Sigmoid colon (tissue), 7 donors: ENCODE data around the gene MTERF2. TPM values are rescaled to one million over a fixed set of nuclear protein-coding genes. Genes with fewer than 3 reads are reported as not detected.
A peak's percentile ranks its signal among the peaks of the same experiment; 100 is the strongest.

Experiments
- DNase-seq: peaks from one replicate; pipeline ENCODE4 v3.0.0-alpha.2; 2019
- H3K27ac ChIP-seq, 4 donors: fragments of 200-600 bp; sonication (generic); one replicate each; pipeline ENCODE4 v1.5.1; 2016 to 2019; ENCODE audit warnings: mild to moderate bottlenecking in 1 of 4
- H3K27me3 ChIP-seq, 3 donors: fragments of 200-600 bp; sonication (generic); one replicate each; pipeline ENCODE4 v1.5.1; 2019; ENCODE audit warnings: mild to moderate bottlenecking in 1 of 3
- H3K36me3 ChIP-seq, 4 donors: fragments of 200-600 bp; sonication (generic); one replicate each; pipeline ENCODE4 v1.5.1; 2016 to 2019
- H3K4me1 ChIP-seq, 4 donors: fragments of 200-600 bp; sonication (generic); one replicate each; pipeline ENCODE4 v1.5.1; 2017 to 2019
- H3K4me3 ChIP-seq, 4 donors: fragments of 200-600 bp; sonication (generic); one replicate each; pipeline ENCODE4 v1.5.1; 2017 to 2019; ENCODE audit warnings: mild to moderate bottlenecking in 2 of 4, moderate library complexity in 1 of 4
- H3K9me3 ChIP-seq, 4 donors: fragments of 200-600 bp in 3 of 4; sonication (generic) in 3 of 4; one replicate each; pipeline versions ENCODE4 v1.5.1 to v1.6.1; 2013 to 2019
- EP300 ChIP-seq, 4 donors: sonication (generic); formaldehyde crosslinking; IDR thresholded peaks; one replicate each; pipeline ENCODE4 v1.6.1; 2017; ENCODE audit warnings: antibody characterized with exemption in 4 of 4
- POLR2A ChIP-seq, 2 donors: fragments of 450-650 bp; IDR thresholded peaks; one replicate each; pipeline ENCODE4 v1.6.1; 2016; ENCODE audit warnings: antibody characterized with exemption in 2 of 2, mild to moderate bottlenecking in 2 of 2, moderate library complexity in 2 of 2
- POLR2AphosphoS5 ChIP-seq, 4 donors: sonication (generic); formaldehyde crosslinking; IDR thresholded peaks; one replicate each; pipeline ENCODE4 v1.6.1; 2017; ENCODE audit warnings: antibody characterized with exemption in 4 of 4
- WGBS, 2 donors: extraction: QIAGEN DNeasy Blood & Tissue Kit; methylation state at CpG; one replicate each; pipeline ENCODE4 v1.1.7; 2013; 5-methylcytosine and 5-hydroxymethylcytosine counted together
- intact Hi-C: fragments of 100-400 bp; cut with DNase I; formaldehyde crosslinking; loops from one replicate; pipeline ENCODE4 v1.15.1; 2023
- polyA plus RNA-seq, 3 donors: library from polyadenylated mRNA; stranded (reverse); fragments of 200-250 nt; gene quantifications; one replicate each; pipeline ENCODE4 v1.2.3, GENCODE V29; 2013
- total RNA-seq, 4 donors: library from RNA; depleted of rRNA; stranded (reverse); fragments of >200 nt; gene quantifications; one replicate each; pipeline ENCODE4 v1.1.0, GENCODE V29; 2016
- TF ChIP-seq, protein P1 (sequence below), 4 experiments: fragments of 450-650 bp in 3 of 4; fragments of 200-600 bp in 1 of 4; IDR thresholded peaks; one replicate each; pipeline ENCODE4 v1.5.1; 2016 to 2019; ENCODE audit warnings: antibody characterized with exemption in 4 of 4, mild to moderate bottlenecking in 3 of 4, moderate library complexity in 2 of 4
- donor health status: healthy with polysubstance abuse.
- donor health status: Bipolar disorder and iron deficiency.
- donor health status: healthy.

The MTERF2 gene
- total and polyA plus RNA-seq, 7 donors = 6.6 to 31.1 (median 15.8) TPM

GRCh38 chr12:106978035-106978800 lies 8.7 kb downstream of the MTERF2 start:
- H3K36me3 ChIP-seq = peaks cover 0 to 8% (median 0%) of the 10 kb centered on the region in 4 donors
- H3K4me1 ChIP-seq = peaks cover 0 to 60% (median 52%) of the 10 kb centered on the region in 4 donors
- H3K9me3 ChIP-seq = no peaks in the 10 kb centered on the region
- TF ChIP-seq POLR2AphosphoS5 (IDR thresholded peaks at IDR 0.05) (peak in 1 of 4 donors; percentile 16), EP300 (IDR thresholded peaks at IDR 0.05) (no peak), POLR2A (IDR thresholded peaks at IDR 0.05) (no peak)
- 14 to 56% methylated on average over 9 of the region's 9 CpGs for WGBS, 2 donors
- peak overlapping the region; percentile 51 to 70 (median 59) for H3K27ac ChIP-seq
- peak; percentile 83 for DNase-seq
- H3K27me3 ChIP-seq = no peaks in the 10 kb centered on the region
- intact Hi-C loops = no loop called here
- H3K4me3 ChIP-seq = no peak overlapping the region

DNA sequence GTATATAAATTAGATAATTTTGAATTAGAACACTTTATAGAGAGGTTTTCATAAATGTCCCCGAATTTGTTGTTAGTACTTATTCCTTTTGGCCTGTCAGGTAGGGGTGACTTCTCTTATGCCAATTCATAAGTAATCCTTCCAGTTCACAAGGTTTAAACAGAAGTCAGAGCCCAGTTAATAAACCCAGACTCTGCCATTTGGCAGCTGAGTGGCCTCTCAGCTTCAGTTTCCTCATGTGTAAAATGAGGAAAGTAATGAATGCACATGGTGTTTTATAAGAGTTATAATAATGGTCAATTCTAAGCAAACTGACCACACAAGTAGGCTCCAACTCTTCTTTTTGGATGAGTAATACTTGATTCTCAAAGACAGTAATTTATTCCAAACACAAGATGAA lies 10.3 kb downstream of the MTERF2 start:
- TF ChIP-seq, protein P1, sequence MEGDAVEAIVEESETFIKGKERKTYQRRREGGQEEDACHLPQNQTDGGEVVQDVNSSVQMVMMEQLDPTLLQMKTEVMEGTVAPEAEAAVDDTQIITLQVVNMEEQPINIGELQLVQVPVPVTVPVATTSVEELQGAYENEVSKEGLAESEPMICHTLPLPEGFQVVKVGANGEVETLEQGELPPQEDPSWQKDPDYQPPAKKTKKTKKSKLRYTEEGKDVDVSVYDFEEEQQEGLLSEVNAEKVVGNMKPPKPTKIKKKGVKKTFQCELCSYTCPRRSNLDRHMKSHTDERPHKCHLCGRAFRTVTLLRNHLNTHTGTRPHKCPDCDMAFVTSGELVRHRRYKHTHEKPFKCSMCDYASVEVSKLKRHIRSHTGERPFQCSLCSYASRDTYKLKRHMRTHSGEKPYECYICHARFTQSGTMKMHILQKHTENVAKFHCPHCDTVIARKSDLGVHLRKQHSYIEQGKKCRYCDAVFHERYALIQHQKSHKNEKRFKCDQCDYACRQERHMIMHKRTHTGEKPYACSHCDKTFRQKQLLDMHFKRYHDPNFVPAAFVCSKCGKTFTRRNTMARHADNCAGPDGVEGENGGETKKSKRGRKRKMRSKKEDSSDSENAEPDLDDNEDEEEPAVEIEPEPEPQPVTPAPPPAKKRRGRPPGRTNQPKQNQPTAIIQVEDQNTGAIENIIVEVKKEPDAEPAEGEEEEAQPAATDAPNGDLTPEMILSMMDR (IDR thresholded peaks at IDR 0.05) = no peak
- no peaks in the 10 kb centered on the region for H3K9me3 ChIP-seq

GRCh38 chr12:106975993-106976658 lies 10.8 kb downstream of the MTERF2 start:
- Histone ChIP-seq H3K4me1 (peaks cover 0 to 69% (median 54%) of the 10 kb centered on the region in 4 donors), H3K4me3 (no peak overlapping the region), H3K27me3 (no peaks in the 10 kb centered on the region), H3K9me3 (no peaks in the 10 kb centered on the region), H3K27ac (peak overlapping the region in 3 of 4 donors; percentile 15 to 70 (median 31)), H3K36me3 (peaks cover 0 to 11% (median 3%) of the 10 kb centered on the region in 4 donors)
- intact Hi-C loops = no loop called here
- 73 to 88% methylated on average over 3 of the region's 3 CpGs for WGBS, 2 donors
- DNase-seq = no peak
- TF ChIP-seq, protein P1 (IDR thresholded peaks at IDR 0.05) = no peak
- no peak for TF ChIP-seq EP300 (IDR thresholded peaks at IDR 0.05)
- peak in 1 of 4 donors; percentile 11 for TF ChIP-seq POLR2AphosphoS5 (IDR thresholded peaks at IDR 0.05)

More for the DNA sequence above, 10.3 kb downstream of the MTERF2 start:
- Histone ChIP-seq H3K4me1 (peaks cover 0 to 73% (median 55%) of the 10 kb centered on the region in 4 donors), H3K36me3 (peaks cover 0 to 6% (median 0%) of the 10 kb centered on the region in 4 donors), H3K27ac (peak overlapping the region; percentile 15 to 70 (median 35)), H3K4me3 (no peak overlapping the region), H3K27me3 (no peaks in the 10 kb centered on the region)
- WGBS, 2 donors = 32 to 77% methylated on average over 1 of the region's 1 CpG
- intact Hi-C loops = no loop called here
- DNase-seq = no peak

DNA sequence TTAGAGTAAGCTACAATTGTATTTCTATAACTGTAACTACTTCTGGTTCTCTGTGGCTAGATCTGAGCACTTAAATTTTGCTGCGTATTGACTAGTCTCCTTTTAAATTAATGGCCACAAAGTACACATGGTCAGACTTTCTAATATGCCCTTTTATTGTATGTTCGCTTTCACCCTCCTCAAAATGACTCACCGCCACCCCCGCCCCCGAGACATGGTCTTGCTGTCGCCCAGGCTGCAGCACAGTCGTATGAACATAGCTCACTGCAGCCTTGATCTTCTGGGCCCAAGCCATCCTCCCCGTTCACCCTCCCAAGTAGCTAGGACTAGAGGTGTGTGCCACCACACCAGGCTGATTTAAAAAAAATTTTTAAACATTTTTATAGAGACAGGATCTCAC lies 11.8 kb downstream of the MTERF2 start:
- TF ChIP-seq POLR2A (IDR thresholded peaks at IDR 0.05) (no peak), EP300 (IDR thresholded peaks at IDR 0.05) (no peak), POLR2AphosphoS5 (IDR thresholded peaks at IDR 0.05) (no peak)
- TF ChIP-seq, protein P1 (IDR thresholded peaks at IDR 0.05) = no peak
- DNase-seq = no peak
- Histone ChIP-seq H3K4me1 (peaks cover 0 to 63% (median 53%) of the 10 kb centered on the region in 4 donors), H3K36me3 (peaks cover 0 to 19% (median 6%) of the 10 kb centered on the region in 4 donors), H3K9me3 (no peaks in the 10 kb centered on the region), H3K4me3 (no peak overlapping the region), H3K27me3 (no peaks in the 10 kb centered on the region), H3K27ac (peak overlapping the region in 1 of 4 donors; percentile 31)
- WGBS, 2 donors = 92 to 93% methylated on average over 8 of the region's 8 CpGs
- intact Hi-C loops = no loop called here

GRCh38 chr12:106974511-106974910 lies 12.4 kb downstream of the MTERF2 start:
- H3K9me3 ChIP-seq = no peaks in the 10 kb centered on the region
- H3K4me1 ChIP-seq = peaks cover 0 to 63% (median 53%) of the 10 kb centered on the region in 4 donors

More at GRCh38 chr12:106974511-106974910, 12.4 kb downstream of the MTERF2 start:
- Histone ChIP-seq H3K36me3 (peaks cover 0 to 20% (median 6%) of the 10 kb centered on the region in 4 donors), H3K4me3 (no peak overlapping the region), H3K27ac (no peak overlapping the region), H3K27me3 (no peaks in the 10 kb centered on the region)
- no peak for DNase-seq
- intact Hi-C loops = no loop called here
- TF ChIP-seq, protein P1 (IDR thresholded peaks at IDR 0.05) = no peak
- WGBS, 2 donors = 36 to 76% methylated on average over 3 of the region's 3 CpGs
